NCI-H345 treated with DMSO at 0.1 percent for 48 hours (cell line): ENCODE results near the gene PIP.
"Not testable (repeated sequence)": the region's sequence is repeated elsewhere in the genome, so short reads cannot be mapped to it uniquely, and the experiment has no call there.

Source experiments
- DNase-seq: peaks from one replicate; lab custom pipeline; 2025; ENCODE audit not compliant: unreplicated experiment; lab: John Stamatoyannopoulos, UW

The PIP gene, protein sequence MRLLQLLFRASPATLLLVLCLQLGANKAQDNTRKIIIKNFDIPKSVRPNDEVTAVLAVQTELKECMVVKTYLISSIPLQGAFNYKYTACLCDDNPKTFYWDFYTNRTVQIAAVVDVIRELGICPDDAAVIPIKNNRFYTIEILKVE

DNA sequence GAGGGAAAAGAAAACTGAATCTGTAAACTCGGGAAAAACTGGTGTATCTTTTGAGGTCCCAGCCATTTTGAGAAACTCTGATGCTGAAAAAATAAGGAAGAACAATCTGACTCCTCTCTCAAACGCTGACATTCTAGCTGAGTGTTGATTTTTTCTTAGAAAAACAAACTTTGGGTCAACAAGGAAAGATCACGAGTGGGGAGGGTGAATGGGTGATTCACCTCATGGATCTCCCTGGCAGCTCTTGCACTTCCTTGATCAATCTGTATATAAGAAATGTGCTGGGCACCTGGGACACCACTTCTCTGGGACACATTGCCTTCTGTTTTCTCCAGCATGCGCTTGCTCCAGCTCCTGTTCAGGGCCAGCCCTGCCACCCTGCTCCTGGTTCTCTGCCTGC, at the start of gene PIP:
Gene PIP, plus strand, starts transcription at position 297 of the 400 bp plus-strand sequence. Its CDS starts 40 bp downstream, at position 337.
- DNase-seq = no peak

DNA sequence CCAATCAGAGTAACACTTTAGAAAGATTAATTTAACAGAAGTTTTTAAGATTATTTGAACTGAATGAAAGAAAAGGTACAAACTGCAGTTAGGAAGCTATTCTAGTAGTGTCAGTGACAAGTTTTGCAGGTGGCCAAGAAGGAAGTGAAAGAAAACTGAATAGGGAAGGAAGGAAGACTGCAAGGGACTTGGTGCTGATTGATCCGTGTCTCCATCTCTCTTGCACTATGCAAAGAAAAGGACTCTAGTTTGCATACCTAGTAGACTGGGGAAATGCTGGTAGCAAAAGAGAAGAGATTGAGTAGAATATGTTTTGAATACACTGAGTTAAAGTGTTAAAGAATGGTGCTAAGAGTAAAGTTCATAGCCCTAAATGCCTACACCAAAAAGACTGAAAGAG, 46.8 kb upstream of the PIP start:
- no peak for DNase-seq

DNA sequence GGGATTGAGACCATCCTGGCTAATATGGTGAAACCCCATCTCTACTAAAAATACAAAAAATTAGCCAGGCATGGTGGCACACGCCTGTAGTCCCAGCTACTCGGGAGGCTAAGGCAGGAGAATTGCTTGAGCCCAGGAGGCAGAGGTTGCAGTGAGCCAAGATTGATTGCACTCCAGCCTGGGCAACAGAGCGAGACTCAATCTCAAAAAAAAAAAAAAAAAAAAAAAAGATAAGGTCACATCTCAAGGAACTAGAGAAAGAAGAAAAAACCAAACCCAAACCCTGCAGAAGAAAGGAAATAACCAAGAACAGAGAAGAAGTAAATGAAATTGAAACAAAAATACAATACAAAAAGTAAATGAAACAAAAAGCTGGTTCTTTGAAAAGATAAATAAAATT, 46.3 kb upstream of the PIP start:
- DNase-seq = not testable (repeated sequence)

DNA sequence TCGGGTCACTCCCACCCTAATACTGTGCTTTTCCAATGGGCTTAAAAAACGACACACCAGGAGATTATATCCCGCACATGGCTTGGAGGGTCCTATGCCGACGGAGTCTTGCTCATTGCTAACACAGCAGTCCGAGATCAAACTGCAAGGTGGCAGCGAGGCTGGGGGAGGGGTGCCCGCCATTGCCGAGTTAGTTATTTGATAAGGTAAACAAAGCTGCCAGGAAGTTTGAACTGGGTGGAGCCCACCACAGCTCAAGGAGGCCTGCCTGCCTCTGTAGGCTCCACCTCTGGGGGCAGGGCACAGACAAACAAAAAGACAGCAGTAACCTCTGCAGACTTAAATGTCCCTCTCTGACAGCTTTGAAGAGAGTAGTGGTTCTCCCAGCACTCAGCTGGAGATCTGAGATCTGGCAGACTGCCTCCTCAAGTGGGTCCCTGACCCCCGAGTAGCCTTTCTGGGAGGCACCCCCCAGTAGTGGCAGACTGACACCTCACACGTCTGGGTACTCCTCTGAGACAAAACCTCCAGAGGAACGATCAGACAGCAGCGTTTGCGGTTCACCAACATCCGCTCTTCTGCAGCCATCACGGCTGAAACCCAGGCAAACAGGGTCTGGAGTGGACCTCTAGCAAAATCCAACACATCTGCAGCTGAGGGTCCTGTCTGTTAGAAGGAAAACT, 43.2 kb upstream of the PIP start:
- DNase-seq = not testable (repeated sequence)

- no peak for DNase-seq
These were observed 35.7 kb upstream of the PIP start for GRCh38 chr7:143096146-143096545.

DNA sequence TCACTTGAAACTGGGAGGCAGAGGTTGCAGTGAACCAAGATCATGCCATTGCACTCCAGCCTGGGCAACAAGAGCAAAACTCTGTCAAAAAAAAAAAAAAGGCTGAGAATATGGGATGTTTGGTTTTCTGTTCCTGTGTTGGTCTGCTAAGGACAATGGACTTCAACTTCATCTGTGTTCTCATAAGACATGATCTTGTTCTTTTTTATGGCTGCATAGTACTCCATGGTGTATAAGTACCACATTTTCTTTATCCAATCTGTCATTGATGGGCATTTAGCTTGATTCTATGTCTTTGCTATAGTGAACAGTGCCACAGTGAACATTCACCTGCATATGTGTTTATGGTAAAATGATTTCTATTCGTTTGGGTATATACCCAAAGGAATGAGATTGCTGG, 32.3 kb upstream of the PIP start:
- not testable (repeated sequence) for DNase-seq

- no peak for DNase-seq
These were observed 27.1 kb upstream of the PIP start for GRCh38 chr7:143104759-143105158.

DNA sequence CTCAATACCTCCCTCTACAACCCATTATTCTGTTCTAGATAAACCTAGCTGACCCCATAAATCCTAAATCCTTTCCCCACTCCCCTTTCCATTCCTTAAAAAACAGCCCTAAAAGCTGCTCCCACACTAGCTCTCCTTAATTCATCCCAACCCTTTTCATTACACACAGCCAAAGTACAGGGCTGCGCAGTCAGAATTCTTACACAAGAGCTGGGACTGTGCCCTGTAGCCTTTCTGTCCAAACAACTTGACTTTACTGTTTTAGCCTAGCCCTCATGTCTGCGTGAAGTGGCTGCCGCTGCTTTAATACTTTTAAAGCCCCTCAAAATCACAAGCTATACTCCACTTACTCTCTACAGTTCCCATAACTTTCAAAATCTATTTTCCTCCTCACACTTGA, 23.9 kb upstream of the PIP start:
- not testable (repeated sequence) for DNase-seq

DNA sequence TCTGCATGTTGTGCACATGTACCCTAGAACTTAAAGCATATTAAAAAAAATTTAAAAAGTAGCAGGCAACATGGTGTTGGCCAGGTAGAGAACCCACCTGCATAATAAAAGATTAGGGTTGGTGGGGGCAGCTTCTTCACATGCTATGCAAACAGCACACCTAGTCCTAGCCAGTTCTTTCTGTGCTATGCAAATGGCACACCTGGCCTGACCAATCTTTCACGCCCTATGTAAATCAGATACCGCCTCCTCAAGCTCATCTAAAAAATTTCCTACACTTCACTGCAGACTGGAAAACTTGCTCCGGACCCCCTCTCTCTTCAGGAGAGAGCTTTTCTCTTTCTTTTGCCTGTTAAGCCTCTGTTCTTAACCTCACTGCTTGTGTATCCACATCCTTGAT, 14.5 kb upstream of the PIP start:
- DNase-seq = no peak

DNA sequence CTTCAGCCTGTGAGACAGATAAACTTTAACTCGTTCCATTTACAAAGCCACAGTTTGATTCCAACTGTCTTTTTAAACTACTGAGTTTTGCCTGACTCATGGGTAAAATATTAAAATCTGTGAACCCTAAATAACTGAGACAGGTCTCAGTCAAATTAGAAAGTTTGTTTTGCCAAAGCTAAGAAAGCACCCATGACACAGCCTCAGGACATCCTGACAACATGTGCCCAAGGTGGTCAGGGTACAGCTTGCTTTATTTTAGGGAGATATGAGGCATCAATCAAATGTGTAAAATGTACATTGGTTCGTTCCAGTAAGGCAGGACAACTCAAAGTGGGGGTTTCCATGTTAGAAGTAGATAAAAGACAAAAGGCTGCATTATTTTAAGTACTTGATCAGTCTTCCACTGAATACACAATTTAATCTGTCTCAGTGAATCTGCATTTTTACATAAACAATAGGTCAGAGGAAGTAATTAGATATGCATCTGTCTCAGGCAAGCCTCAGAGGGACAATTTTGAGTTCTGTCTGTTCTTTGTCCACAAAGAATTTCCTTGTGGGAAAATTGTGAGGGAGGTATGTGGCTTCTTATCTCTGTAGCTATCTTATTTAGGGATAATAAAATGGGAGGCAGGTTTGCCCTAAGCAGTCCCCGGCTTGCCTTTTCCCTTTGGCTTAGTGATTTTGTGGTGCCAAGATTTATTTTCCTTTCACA, 11.0 kb upstream of the PIP start:
- no peak for DNase-seq

GRCh38 chr7:143123326-143123725, 8.6 kb upstream of the PIP start:
- not testable (repeated sequence) for DNase-seq

DNA sequence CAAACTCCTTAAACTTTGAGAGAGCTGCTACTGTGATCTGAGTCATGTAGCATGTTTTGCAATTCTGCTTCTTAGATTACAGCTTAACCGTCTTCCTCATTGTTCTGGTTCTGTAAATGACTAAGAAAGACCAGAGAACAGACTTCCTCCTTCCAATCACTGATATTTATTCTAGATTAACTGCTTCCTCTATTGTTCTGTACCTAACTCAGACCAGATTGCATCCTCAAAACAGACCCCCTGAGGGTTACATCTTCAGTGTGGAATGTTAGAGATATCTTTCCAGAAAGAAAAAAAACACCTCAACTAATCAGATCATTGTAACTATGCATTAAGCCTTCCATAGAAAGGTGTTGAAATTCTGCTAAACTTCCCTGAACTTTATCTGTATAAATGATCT, 5.7 kb upstream of the PIP start:
- DNase-seq = no peak

- DNase-seq = no peak
These were observed 2.8 kb upstream of the PIP start for GRCh38 chr7:143129051-143129450.

DNA sequence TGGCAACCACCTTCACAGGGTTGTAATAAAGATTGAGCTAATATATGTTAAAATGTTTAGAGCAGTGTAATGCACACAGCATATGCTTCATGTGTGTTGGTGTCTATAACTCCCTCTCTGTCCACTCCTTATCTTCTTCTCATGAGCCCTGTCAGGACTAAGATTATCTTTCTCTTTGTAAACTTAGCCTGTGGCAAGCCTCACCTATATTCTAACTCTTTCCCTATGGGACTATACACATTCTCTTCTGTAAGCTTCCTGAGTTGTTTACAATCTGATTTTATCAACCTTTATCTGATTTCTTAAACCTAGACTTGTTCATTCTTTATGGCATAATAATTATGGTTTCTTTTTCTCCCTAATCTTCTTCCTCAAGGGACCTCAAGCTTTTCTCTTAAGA, 2.4 kb upstream of the PIP start:
- DNase-seq = no peak

DNA sequence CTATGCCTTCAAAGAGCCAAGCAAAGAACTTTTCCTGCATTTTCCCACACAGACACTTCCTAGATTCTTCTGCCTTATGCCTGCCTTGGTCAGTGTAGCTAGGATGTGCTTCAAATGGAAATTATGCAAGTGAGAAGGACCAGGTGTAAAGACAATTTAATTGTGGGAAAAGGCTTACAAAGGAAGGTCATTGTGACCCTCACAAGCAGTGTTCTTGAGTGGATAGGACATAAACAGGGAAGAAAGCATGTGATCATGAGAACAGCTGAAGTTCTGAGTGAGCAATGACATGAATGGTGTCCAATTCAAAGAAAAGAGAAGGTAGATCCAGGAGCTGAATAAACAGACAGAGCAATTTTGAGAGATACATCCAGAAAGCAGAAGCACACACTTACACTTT, 1.3 kb upstream of the PIP start:
- DNase-seq = no peak

GRCh38 chr7:143147070-143147469, 15.2 kb downstream of the PIP start:
- no peak for DNase-seq

DNA sequence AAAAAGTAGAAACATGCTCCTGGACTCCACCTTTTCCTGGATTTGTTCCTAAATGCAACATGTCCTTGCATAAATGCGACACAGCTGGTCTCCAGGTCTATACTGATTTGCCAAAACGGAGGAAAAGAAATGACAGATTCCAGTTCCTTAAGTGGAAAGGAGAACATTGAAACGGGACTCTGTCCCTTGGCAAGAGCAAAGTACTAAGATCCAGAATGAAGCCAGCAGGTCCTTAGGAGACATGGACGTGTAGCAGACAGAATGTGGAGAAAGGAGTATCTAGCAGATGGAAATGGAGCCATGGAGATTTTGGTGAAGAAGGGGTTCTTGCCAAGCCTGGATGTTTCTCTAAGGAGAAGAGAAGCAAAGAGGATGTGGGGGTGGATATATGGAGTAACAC, 16.2 kb downstream of the PIP start:
- DNase-seq = no peak

DNA sequence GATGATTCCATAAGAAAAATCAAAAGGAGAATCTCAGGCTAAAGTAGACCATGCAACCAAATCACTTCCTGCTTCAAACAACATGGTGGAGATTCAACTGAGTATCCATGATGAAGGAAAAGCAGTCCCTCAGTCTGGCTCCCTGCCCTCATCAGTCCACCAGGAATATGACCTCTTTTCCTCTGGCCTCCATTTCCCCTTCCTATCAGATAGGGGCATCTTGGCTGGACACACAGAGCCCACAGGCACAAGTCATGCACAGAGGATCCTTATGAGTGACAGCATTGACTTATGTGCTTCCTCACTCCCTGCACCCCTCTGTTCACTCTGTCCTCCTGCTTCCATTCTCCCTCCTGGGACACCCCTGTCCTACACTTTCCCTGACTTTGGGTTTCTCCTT, 16.8 kb downstream of the PIP start:
- no peak for DNase-seq

DNA sequence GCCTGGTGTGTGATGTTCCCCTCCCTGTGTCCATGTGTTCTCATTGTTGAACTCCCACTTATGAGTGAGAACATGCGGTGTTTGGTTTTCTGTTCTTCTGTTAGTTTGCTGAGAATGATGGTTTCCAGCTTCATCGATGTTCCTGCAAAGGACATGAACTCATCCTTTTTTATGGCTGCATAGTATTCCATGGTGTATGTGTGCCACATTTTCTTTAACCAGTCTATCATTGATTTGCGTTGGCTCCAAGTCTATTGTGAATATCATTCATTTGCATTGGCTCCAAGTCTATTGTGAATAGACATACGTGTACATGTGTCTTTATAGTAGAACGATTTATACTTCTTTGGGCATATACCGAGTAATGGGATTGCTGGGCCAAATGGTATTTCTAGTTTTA, 18.8 kb downstream of the PIP start:
- not testable (repeated sequence) for DNase-seq

DNA sequence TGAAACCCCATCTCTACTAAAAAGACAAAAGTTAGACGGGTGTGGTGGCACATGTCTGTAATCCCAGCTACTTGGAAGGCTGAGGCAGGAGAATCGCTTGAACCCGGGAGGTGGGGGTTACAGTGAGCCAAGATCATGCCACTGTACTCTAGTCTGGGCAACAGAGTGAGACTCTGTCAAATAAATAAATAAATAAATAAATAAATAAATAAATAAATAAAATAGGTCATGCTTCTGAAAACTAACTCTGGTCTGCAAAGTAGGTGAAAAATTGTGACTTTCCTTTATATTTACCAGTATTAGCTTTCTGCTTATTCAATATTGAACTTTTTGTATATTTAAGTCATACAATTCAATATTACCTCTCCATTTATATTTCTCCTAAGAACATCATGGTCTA, 26.7 kb downstream of the PIP start:
- not testable (repeated sequence) for DNase-seq

DNA sequence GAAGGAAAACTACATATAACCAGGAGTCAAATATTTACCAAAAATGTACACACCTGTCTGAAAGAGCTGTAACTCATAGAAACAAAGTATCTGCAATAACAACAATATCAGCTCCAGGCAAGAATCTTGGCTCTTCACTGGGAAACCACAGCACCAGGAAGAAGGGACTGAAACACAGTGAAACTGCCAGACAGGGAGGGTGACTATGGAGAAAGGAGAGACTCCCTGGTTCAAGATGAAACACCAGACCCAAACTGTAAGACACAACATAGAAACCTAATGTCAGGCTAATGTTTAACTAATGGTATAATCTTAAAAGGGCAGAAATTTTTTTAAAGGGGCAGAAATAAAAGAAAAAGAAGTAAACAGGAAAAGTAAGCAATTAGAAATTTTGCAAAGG, 39.8 kb downstream of the PIP start:
- no peak for DNase-seq

- DNase-seq = peak; percentile 79
These were observed 40.5 kb downstream of the PIP start for GRCh38 chr7:143172354-143172753.
